ENCODE results near the gene SUN5. TPM values are rescaled to one million over a fixed set of nuclear protein-coding genes. Genes with fewer than 3 reads are reported as not detected.

Gene SUN5
- total and polyA plus RNA-seq, 2 of the 8 experiments (the other 6 are each of a cell fraction or from before 2014, with no cell fraction given): not detected

DNA sequence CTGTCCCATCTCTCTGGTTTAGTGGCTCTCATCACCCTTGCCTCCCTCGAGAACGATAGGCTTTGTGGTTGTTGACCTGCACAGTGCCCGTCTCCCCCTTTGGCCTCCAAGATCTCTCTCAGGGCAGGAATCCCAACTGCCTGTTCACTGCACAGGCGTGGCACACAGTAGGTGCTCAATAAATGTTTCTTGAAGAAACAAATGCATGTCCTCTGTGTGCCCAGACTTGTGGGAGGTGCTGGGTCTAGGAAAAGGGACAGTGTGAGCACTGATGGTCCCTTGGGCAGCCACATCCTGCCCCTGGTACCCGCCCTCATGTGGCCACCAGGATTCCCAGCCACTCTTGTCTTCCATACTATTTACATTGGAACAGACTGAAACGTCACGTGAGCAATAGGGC, 24.6 kb upstream of the SUN5 start:
- CTCF ChIA-PET (ENCODE audit: partially characterized antibody): interaction anchor here (0.6 to 2.2 kb wide), 6 partner anchors 13 to 107 kb away, joined by 3 to 6 read pairs (median 4); partner anchors contain the start of gene SUN5
- no peak overlapping the region for H3K4ac ChIP-seq (replicated peaks; ENCODE audit: insufficient read length, low read depth, low read length)
- no peak for FAIRE-seq
- no peak overlapping the region for H3K4me3 ChIP-seq (ENCODE audit: extremely low read depth in 1 of 4, insufficient read depth in 2 of 4, low read depth in 3 of 4, low read length in 4 of 4)
- no peak overlapping the region for H4K5ac ChIP-seq (ENCODE audit: insufficient read length, low read depth, low read length)
- no peak overlapping the region for H3K9ac ChIP-seq (replicated peaks in 1 of 4; ENCODE audit: extremely low read depth in 1 of 4, low read depth in 3 of 4, low read length in 3 of 4)
- H3K14ac ChIP-seq (ENCODE audit: insufficient read length): no peak overlapping the region
- no peak overlapping the region for H3K56ac ChIP-seq (replicated peaks; ENCODE audit: insufficient read length, low read depth, low read length)
- DNase-seq (ENCODE audit: low read depth in 1 of 2, low spot score in 2 of 2): no peak
- no peaks in the 10 kb centered on the region for H3K79me1 ChIP-seq (ENCODE audit: low read depth, low read length)
- POLR2A ChIA-PET (ENCODE audit: partially characterized antibody): interaction anchor here (1.1 kb wide), 1 partner anchor 11 kb away, joined by 4 read pairs; no protein-coding TSS in a partner anchor
- no peak overlapping the region for H2BK15ac ChIP-seq (ENCODE audit: low read length)
- H2AK5ac ChIP-seq (ENCODE audit: low read depth, low read length): no peak overlapping the region
- H3K23ac ChIP-seq (ENCODE audit: insufficient read length): no peak overlapping the region
- 79% methylated on average over 7 of the region's 7 CpGs; no CpG with 5 or more reads in 1 of the 2 experiments for WGBS, 2 experiments (ENCODE audit: extremely low coverage in 1 of 2, insufficient coverage in 1 of 2, insufficient read length in 1 of 2, insufficient replicate concordance in 2 of 2, low coverage in 1 of 2, low lambda C conversion rate in 2 of 2, missing lambda C conversion rate in 1 of 2)
- no peak overlapping the region for H2BK5ac ChIP-seq (ENCODE audit: low read depth, low read length)
- H3K27me3 ChIP-seq (replicated peaks in 1 of 4; ENCODE audit: control insufficient read depth in 3 of 4, extremely low read depth in 1 of 4, insufficient read depth in 3 of 4, low read length in 3 of 4): no peaks in the 10 kb centered on the region
- no peaks in the 10 kb centered on the region for H3K36me3 ChIP-seq (ENCODE audit: control insufficient read depth in 2 of 4, insufficient read depth in 4 of 4, low read length in 3 of 4)
- peaks cover 8% of the 10 kb centered on the region; the same call in 1 of the 2 replicates for H3K23me2 ChIP-seq (ENCODE audit: low read depth, low read length)
- H3K18ac ChIP-seq (ENCODE audit: extremely low read depth, low read length): no peak overlapping the region
- H2BK20ac ChIP-seq (ENCODE audit: low read length): no peak overlapping the region
- H4K91ac ChIP-seq (replicated peaks; ENCODE audit: insufficient read length, low read length): no peak overlapping the region
- no peaks in the 10 kb centered on the region for H3K9me3 ChIP-seq (ENCODE audit: insufficient read depth in 2 of 2, low read depth in 1 of 2, low read length in 1 of 2)
- H2BK12ac ChIP-seq (ENCODE audit: low read depth, low read length): no peak overlapping the region
- no peak overlapping the region for H3K4me2 ChIP-seq (ENCODE audit: insufficient read depth in 1 of 2, low read depth in 2 of 2, low read length in 2 of 2)
- H3K4me1 ChIP-seq (replicated peaks in 1 of 4; ENCODE audit: control insufficient read depth in 3 of 4, insufficient read depth in 4 of 4, low read length in 3 of 4): no peaks in the 10 kb centered on the region
- H3K79me2 ChIP-seq (ENCODE audit: control insufficient read depth in 1 of 2, insufficient read depth in 2 of 2, low read length in 2 of 2): no peaks in the 10 kb centered on the region
- no peak overlapping the region for H2AFZ ChIP-seq (ENCODE audit: low read length)
- peaks cover 0 to 5% of the 10 kb centered on the region in 2 experiments for H4K20me1 ChIP-seq (replicated peaks in 1 of 2; ENCODE audit: control insufficient read depth in 1 of 2, insufficient read depth in 2 of 2, low read length in 2 of 2)
- H2BK120ac ChIP-seq (replicated peaks; ENCODE audit: low read depth, low read length): no peak overlapping the region
- no peak overlapping the region for H3K27ac ChIP-seq (ENCODE audit: low read depth, low read length)
- peak overlapping the region; percentile 30; the same call in 1 of the 2 replicates for H4K8ac ChIP-seq (ENCODE audit: extremely low read depth, insufficient read depth, low read length)
